H1 (cell line): Measurements from ENCODE around the gene NR2F6. TPM values are rescaled to one million over a fixed set of nuclear protein-coding genes. Genes with fewer than 3 reads are reported as not detected.

Experiments used
- CTCF ChIA-PET: fragments of 300-600 bp; sonication (Branson Sonifier 250); formaldehyde crosslinking; loops from one replicate; lab custom pipeline; 2021; ENCODE audit not compliant: partially characterized antibody; lab: Charles Lee
- POLR2A ChIA-PET: fragments of 300-600 bp; sonication (Branson Sonifier 250); formaldehyde crosslinking; loops from one replicate; lab custom pipeline; 2021; ENCODE audit warnings: inconsistent platforms; ENCODE audit not compliant: partially characterized antibody; lab: Charles Lee
- DNase-seq, 2 experiments: peaks; one replicate each; pipeline versions ENCODE4 v3.0.0 to v3.0.0-alpha.2; 2010 to 2022; ENCODE audit warnings: low spot score in 2 of 2, low read depth in 1 of 2, mixed read lengths in 1 of 2
- FAIRE-seq: peaks from 2 replicates; lab custom pipeline; 2011; peaks lifted over from hg19 to GRCh38; lab: Jason Lieb, UNC
- H2AFZ ChIP-seq: 2 replicates; pipeline ENCODE4 v1.8.1; 2012; ENCODE audit warnings: low read length, inconsistent platforms
- H2AK5ac ChIP-seq: 2 replicates; pipeline ENCODE4 v1.6.1; 2013; ENCODE audit warnings: low read depth, low read length
- H2BK120ac ChIP-seq: replicated peaks from 2 replicates; pipeline ENCODE3; 2013; ENCODE audit warnings: low read depth, low read length, inconsistent platforms
- H2BK12ac ChIP-seq: 2 replicates; pipeline ENCODE4 v1.6.1; 2013; ENCODE audit warnings: low read depth, low read length
- H2BK15ac ChIP-seq: 2 replicates; pipeline ENCODE4 v1.6.1; 2013; ENCODE audit warnings: low read length
- H2BK20ac ChIP-seq: 2 replicates; pipeline ENCODE4 v1.6.1; 2013; ENCODE audit warnings: low read length
- H2BK5ac ChIP-seq: 2 replicates; pipeline ENCODE4 v1.6.1; 2013; ENCODE audit warnings: low read depth, low read length
- H3K14ac ChIP-seq: 2 replicates; pipeline ENCODE4 v1.6.1; 2013; ENCODE audit warnings: inconsistent platforms; ENCODE audit not compliant: insufficient read length
- H3K18ac ChIP-seq: 2 replicates; pipeline ENCODE4 v1.6.1; 2013; ENCODE audit warnings: low read length; ENCODE audit errors: extremely low read depth
- H3K23ac ChIP-seq: 2 replicates; pipeline ENCODE4 v1.6.1; 2013; ENCODE audit warnings: inconsistent platforms; ENCODE audit not compliant: insufficient read length
- H3K23me2 ChIP-seq: 2 replicates; pipeline ENCODE4 v1.6.1; 2013; ENCODE audit warnings: low read depth, low read length
- H3K27ac ChIP-seq: 2 replicates; pipeline ENCODE4 v1.6.1; 2011; ENCODE audit warnings: low read depth, low read length, inconsistent platforms
- H3K27me3 ChIP-seq, 4 experiments: replicated peaks in 1 of 4; 1 replicate in 1 of 4; 2 replicates in 3 of 4; pipeline versions ENCODE4 v1.6.1 to v1.8.1; 2011 to 2013; ENCODE audit warnings: low read length in 3 of 4, mild to moderate bottlenecking in 3 of 4, inconsistent platforms in 2 of 4, mixed read lengths in 2 of 4, moderate library complexity in 1 of 4; ENCODE audit not compliant: control insufficient read depth in 3 of 4, insufficient read depth in 3 of 4; ENCODE audit errors: extremely low read depth in 1 of 4
- H3K36me3 ChIP-seq, 4 experiments: 2 replicates each; pipeline versions ENCODE4 v1.6.1 to v1.8.1; 2011 to 2013; ENCODE audit warnings: mild to moderate bottlenecking in 4 of 4, low read length in 3 of 4, moderate library complexity in 2 of 4, control low read depth in 1 of 4, inconsistent platforms in 1 of 4; ENCODE audit not compliant: insufficient read depth in 4 of 4, control insufficient read depth in 2 of 4
- H3K4ac ChIP-seq: replicated peaks from 2 replicates; pipeline ENCODE3; 2013; ENCODE audit warnings: low read length, low read depth, mixed read lengths, inconsistent platforms; ENCODE audit not compliant: insufficient read length
- H3K4me1 ChIP-seq, 4 experiments: replicated peaks in 1 of 4; 1 replicate in 1 of 4; 2 replicates in 3 of 4; pipeline versions ENCODE4 v1.6.1 to v1.8.1; 2011 to 2013; ENCODE audit warnings: low read length in 3 of 4, inconsistent platforms in 2 of 4, mixed read lengths in 1 of 4; ENCODE audit not compliant: insufficient read depth in 4 of 4, control insufficient read depth in 3 of 4
- H3K4me2 ChIP-seq, 2 experiments: 2 replicates each; pipeline versions ENCODE4 v1.6.1 to v1.8.1; 2011 to 2013; ENCODE audit warnings: low read depth in 2 of 2, low read length in 2 of 2, control low read depth in 1 of 2, inconsistent platforms in 1 of 2, mild to moderate bottlenecking in 1 of 2; ENCODE audit not compliant: insufficient read depth in 1 of 2
- H3K4me3 ChIP-seq, 4 experiments: fragments of 200-600, 300-600 bp in 1 of 4; sonication (generic), shearing (Covaris generic), sonication (Bioruptor Twin) in 1 of 4; 2 replicates each; pipeline versions ENCODE4 v1.5.1 to v1.8.1; 2011 to 2016; ENCODE audit warnings: low read length in 4 of 4, low read depth in 3 of 4, control low read depth in 2 of 4, inconsistent platforms in 2 of 4, mild to moderate bottlenecking in 2 of 4, mixed read lengths in 1 of 4, moderate library complexity in 1 of 4; ENCODE audit not compliant: insufficient read depth in 2 of 4; ENCODE audit errors: extremely low read depth in 1 of 4
- H3K56ac ChIP-seq: replicated peaks from 2 replicates; pipeline ENCODE3; 2013; ENCODE audit warnings: low read depth, mild to moderate bottlenecking, mixed read lengths, low read length, inconsistent platforms; ENCODE audit not compliant: insufficient read length
- H3K79me1 ChIP-seq: 2 replicates; pipeline ENCODE4 v1.6.1; 2013; ENCODE audit warnings: low read depth, low read length, control low read depth
- H3K79me2 ChIP-seq, 2 experiments: 2 replicates each; pipeline versions ENCODE4 v1.6.1 to v1.8.1; 2012 to 2013; ENCODE audit warnings: low read length in 2 of 2, mild to moderate bottlenecking in 2 of 2, inconsistent platforms in 1 of 2; ENCODE audit not compliant: insufficient read depth in 2 of 2, control insufficient read depth in 1 of 2
- H3K9ac ChIP-seq, 4 experiments: replicated peaks in 1 of 4; 1 replicate in 1 of 4; 2 replicates in 3 of 4; pipeline versions ENCODE4 v1.6.1 to v1.8.1; 2011 to 2013; ENCODE audit warnings: low read depth in 3 of 4, low read length in 3 of 4, control low read depth in 2 of 4, mild to moderate bottlenecking in 2 of 4, moderate library complexity in 2 of 4, inconsistent platforms in 1 of 4; ENCODE audit errors: extremely low read depth in 1 of 4
- H3K9me3 ChIP-seq, 2 experiments: 2 replicates each; pipeline versions ENCODE4 v1.6.1 to v1.8.1; 2012 to 2013; ENCODE audit warnings: mild to moderate bottlenecking in 2 of 2, moderate library complexity in 2 of 2, control low read depth in 1 of 2, inconsistent platforms in 1 of 2, low read depth in 1 of 2, low read length in 1 of 2, mixed read lengths in 1 of 2; ENCODE audit not compliant: insufficient read depth in 2 of 2
- H4K20me1 ChIP-seq, 2 experiments: replicated peaks in 1 of 2; 2 replicates each; pipeline versions ENCODE3 to v1.8.1; 2011 to 2013; ENCODE audit warnings: inconsistent platforms in 2 of 2, low read length in 2 of 2, mild to moderate bottlenecking in 1 of 2; ENCODE audit not compliant: insufficient read depth in 2 of 2, control insufficient read depth in 1 of 2
- H4K5ac ChIP-seq: 2 replicates; pipeline ENCODE4 v1.6.1; 2013; ENCODE audit warnings: low read length, low read depth, mixed read lengths, inconsistent platforms; ENCODE audit not compliant: insufficient read length
- H4K8ac ChIP-seq: 2 replicates; pipeline ENCODE4 v1.8.0; 2013; ENCODE audit warnings: mild to moderate bottlenecking, moderate library complexity, low read length, inconsistent platforms; ENCODE audit not compliant: insufficient read depth; ENCODE audit errors: extremely low read depth
- H4K91ac ChIP-seq: replicated peaks from 2 replicates; pipeline ENCODE3; 2013; ENCODE audit warnings: low read length, mixed read lengths, inconsistent platforms; ENCODE audit not compliant: insufficient read length
- BCL11A ChIP-seq, 2 experiments: IDR thresholded peaks; one replicate each; pipeline ENCODE4 v1.6.1; 2011; ENCODE audit warnings: low read depth in 2 of 2, low read length in 2 of 2, mild to moderate bottlenecking in 2 of 2
- CREB1 ChIP-seq: IDR thresholded peaks from 2 replicates; pipeline ENCODE4 v1.6.1; 2012; ENCODE audit warnings: inconsistent platforms
- CTBP2 ChIP-seq: IDR thresholded peaks from 2 replicates; pipeline ENCODE4 v1.7.0; 2011; ENCODE audit warnings: borderline replicate concordance, mild to moderate bottlenecking, moderate library complexity, mixed read lengths, low read length; ENCODE audit not compliant: insufficient read depth, insufficient read length
- HDAC2 ChIP-seq, 2 experiments: fragments of 300-600 bp in 1 of 2; sonication (generic) in 1 of 2; IDR thresholded peaks; 2 replicates each; pipeline ENCODE4 v1.6.1; 2011 to 2012; ENCODE audit warnings: low read depth in 2 of 2, low read length in 2 of 2, mild to moderate bottlenecking in 2 of 2, moderate library complexity in 2 of 2, borderline replicate concordance in 1 of 2, inconsistent platforms in 1 of 2
- JUN ChIP-seq: IDR thresholded peaks from 2 replicates; pipeline ENCODE4 v1.6.1; 2011; ENCODE audit warnings: low read depth, mild to moderate bottlenecking, improper control_type of control experiment, low read length
- KDM5A ChIP-seq: fragments of 200-600 bp; IDR thresholded peaks from 2 replicates; pipeline ENCODE4 v1.7.1; 2012; ENCODE audit warnings: mild to moderate bottlenecking, low read length, inconsistent platforms, mixed read lengths
- MAX ChIP-seq: IDR thresholded peaks from 2 replicates; pipeline ENCODE4 v1.6.1; 2012; ENCODE audit warnings: inconsistent platforms
- PHF8 ChIP-seq: fragments of 200-600 bp; sonication (generic); conservative IDR thresholded peaks from 2 replicates; pipeline ENCODE4 v1.7.1; 2012; ENCODE audit warnings: low read depth, mild to moderate bottlenecking, inconsistent platforms, low read length, moderate library complexity
- RFX5 ChIP-seq: IDR thresholded peaks from 2 replicates; pipeline ENCODE4 v1.6.1; 2011; ENCODE audit warnings: low read depth, low read length, improper control_type of control experiment, borderline replicate concordance
- SIX5 ChIP-seq: IDR thresholded peaks from 2 replicates; pipeline ENCODE4 v1.6.1; 2011; ENCODE audit warnings: mild to moderate bottlenecking, low read depth, low read length
- TAF1 ChIP-seq: IDR thresholded peaks from 2 replicates; pipeline ENCODE4 v1.6.1; 2011; ENCODE audit warnings: mild to moderate bottlenecking, low read depth, low read length
- WGBS, 2 experiments: shearing (Covaris generic) in 1 of 2; methylation state at CpG; one replicate each; pipeline versions ENCODE4 v1.1.6 to v1.1.7; 2013 to 2015; ENCODE audit warnings: low lambda C conversion rate in 2 of 2, mixed read lengths in 2 of 2, inconsistent platforms in 1 of 2, low coverage in 1 of 2, missing lambda C conversion rate in 1 of 2; ENCODE audit not compliant: insufficient replicate concordance in 2 of 2, insufficient coverage in 1 of 2, insufficient read length in 1 of 2; ENCODE audit errors: extremely low coverage in 1 of 2, missing lambda C conversion rate in 1 of 2; 5-methylcytosine and 5-hydroxymethylcytosine counted together
- polyA plus RNA-seq, 7 experiments: library from polyadenylated mRNA; depleted of rRNA in 3 of 7; stranded (reverse) in 5 of 7; unstranded in 2 of 7; fragments of >200 nt in 5 of 7; fragments of 200-250 nt in 2 of 7; gene quantifications; 1 replicate in 5 of 7; 2 replicates in 1 of 7; 4 replicates in 1 of 7; pipeline versions ENCODE4 v1.2.1 to v1.2.3, GENCODE V29; 2011 to 2013; ENCODE audit warnings: missing spikeins in 2 of 7, mixed read lengths in 2 of 7
- total RNA-seq: library from RNA; stranded (reverse); fragmentation: NEBNext Ultra II Directional; extraction: Animal tissue kit (Norgen Biotek cat#: 25700); gene quantifications from 2 replicates; pipeline ENCODE4 v1.2.1, GENCODE V29; 2021

NR2F6 gene
- total and polyA plus RNA-seq, 2 of the 8 experiments (the other 6 are each of a cell fraction or from before 2014, with no cell fraction given) = 99.7 to 114 TPM

GRCh38 chr19:17211547-17212446 lies 33.9 kb downstream of the NR2F6 start:
- H2BK120ac ChIP-seq = no peak overlapping the region
- peaks cover 7% of the 10 kb centered on the region for H3K23me2 ChIP-seq
- peaks cover 0 to 21% (median 12%) of the 10 kb centered on the region in 4 experiments; a peak in 6 of 7 replicates for H3K4me1 ChIP-seq
- H3K4ac ChIP-seq = no peak overlapping the region
- no peak overlapping the region for H4K5ac ChIP-seq
- no peak overlapping the region for H3K27ac ChIP-seq
- H2BK5ac ChIP-seq = no peak overlapping the region
- H4K8ac ChIP-seq = peak overlapping the region; percentile 58; the same call in 1 of the 2 replicates
- no peak overlapping the region for H2BK20ac ChIP-seq
- 97% methylated on average over 41 of the region's 58 CpGs; no CpG with 5 or more reads in 1 of the 2 experiments for WGBS, 2 experiments
- DNase-seq = no peak
- no peak for FAIRE-seq
- peaks cover 4% of the 10 kb centered on the region for H3K79me1 ChIP-seq
- no peaks in the 10 kb centered on the region for H3K9me3 ChIP-seq
- H3K4me3 ChIP-seq = no peak overlapping the region
- no peak overlapping the region for H2BK12ac ChIP-seq
- no peak overlapping the region for H3K14ac ChIP-seq
- no peak overlapping the region for H4K91ac ChIP-seq
- H3K27me3 ChIP-seq = no peaks in the 10 kb centered on the region
- no peaks in the 10 kb centered on the region for H4K20me1 ChIP-seq
- H3K9ac ChIP-seq = no peak overlapping the region
- ChIA-PET POLR2A (interaction anchor here (0.6 to 1.4 kb wide), 6 partner anchors 9 to 90 kb away, joined by 3 to 5 read pairs (median 3); partner anchors contain the start of gene ANKLE1), CTCF (interaction anchor here (0.6 to 0.9 kb wide), 2 partner anchors 47 to 143 kb away, joined by 3 to 4 read pairs; no protein-coding TSS in a partner anchor)
- no peak overlapping the region for H3K56ac ChIP-seq
- H3K36me3 ChIP-seq = peaks cover 4 to 10% (median 6%) of the 10 kb centered on the region in 4 experiments; a peak in 6 of 8 replicates
- no peak overlapping the region for H3K4me2 ChIP-seq
- no peak overlapping the region for H3K23ac ChIP-seq
- no peak overlapping the region for H3K18ac ChIP-seq
- no peaks in the 10 kb centered on the region; a peak in 1 of 4 replicates for H3K79me2 ChIP-seq
- H2AK5ac ChIP-seq = no peak overlapping the region
- no peak overlapping the region for H2AFZ ChIP-seq
- H2BK15ac ChIP-seq = no peak overlapping the region
- TF ChIP-seq RFX5 = no peak
- TF ChIP-seq BCL11A (IDR thresholded peaks at IDR 0.05; ENCODE audit: low read depth in 2 of 2, low read length in 2 of 2) = no peak
- no peak for TF ChIP-seq CREB1
- no peak for TF ChIP-seq CTBP2
- no peak for TF ChIP-seq SIX5
- no peak for TF ChIP-seq KDM5A
- TF ChIP-seq HDAC2 (IDR thresholded peaks at IDR 0.05; ENCODE audit: borderline replicate concordance in 1 of 2, low read depth in 2 of 2, low read length in 2 of 2) = no peak
- no peak for TF ChIP-seq MAX
- no peak for TF ChIP-seq TAF1
- TF ChIP-seq JUN = no peak
- no peak for TF ChIP-seq PHF8
